Nephron progenitor cell (in vitro differentiated cells): ENCODE measurements around the gene LRG1.
"Not testable (repeated sequence)": the region's sequence is repeated elsewhere in the genome, so short reads cannot be mapped to it uniquely, and the experiment has no call there.

ENCODE experiments used
- DNase-seq: peaks from one replicate; pipeline ENCODE4 v3.0.0; 2021
- H3K27ac Mint-ChIP-seq: 2 replicates; pipeline ENCODE4 v1.8.0; 2021; ENCODE audit warnings: mild to moderate bottlenecking, moderate library complexity, mixed read lengths
- H3K27me3 Mint-ChIP-seq: 2 replicates; pipeline ENCODE4 v1.8.0; 2021; ENCODE audit warnings: mild to moderate bottlenecking, low read depth, mixed read lengths; ENCODE audit not compliant: poor library complexity
- H3K36me3 Mint-ChIP-seq: 2 replicates; pipeline ENCODE4 v1.8.0; 2021; ENCODE audit warnings: low read depth, mixed read lengths
- H3K4me1 Mint-ChIP-seq: 2 replicates; pipeline ENCODE4 v1.8.0; 2021; ENCODE audit warnings: mixed read lengths
- H3K4me3 Mint-ChIP-seq: 2 replicates; pipeline ENCODE4 v1.8.0; 2021; ENCODE audit warnings: mild to moderate bottlenecking, moderate library complexity, mixed read lengths
- H3K9me3 Mint-ChIP-seq: 2 replicates; pipeline ENCODE4 v1.8.0; 2021; ENCODE audit warnings: mild to moderate bottlenecking, moderate library complexity, mixed read lengths
- CTCF ChIP-seq: fragments of 200-600 bp; sonication (generic); IDR thresholded peaks from 2 replicates; pipeline ENCODE4 v1.5.0; 2021; ENCODE audit warnings: antibody characterized with exemption

LRG1 gene

GRCh38 chr19:4567584-4568071 is 27.8 kb upstream of the LRG1 start:
- Mint-ChIP-seq H3K27me3 (peaks cover 14% of the 10 kb centered on the region), H3K4me1 (peaks cover 19% of the 10 kb centered on the region)
- TF ChIP-seq CTCF: peak; percentile 84

GRCh38 chr19:4566402-4567051 is 26.7 kb upstream of the LRG1 start:
- H3K27ac Mint-ChIP-seq: no peak overlapping the region
- no peak for DNase-seq

More at GRCh38 chr19:4567584-4568071, 27.8 kb upstream of the LRG1 start:
- peak; percentile 84 for DNase-seq
- no peaks in the 10 kb centered on the region for H3K36me3 Mint-ChIP-seq
- H3K4me3 Mint-ChIP-seq: no peak overlapping the region
- no peaks in the 10 kb centered on the region for H3K9me3 Mint-ChIP-seq
- peak overlapping the region; percentile 34 for H3K27ac Mint-ChIP-seq

GRCh38 chr19:4563562-4563961 is 23.7 kb upstream of the LRG1 start:
- not testable (repeated sequence) for H3K4me3 Mint-ChIP-seq, H3K9me3 Mint-ChIP-seq, H3K27me3 Mint-ChIP-seq, H3K36me3 Mint-ChIP-seq, DNase-seq
- Mint-ChIP-seq H3K27ac (peak overlapping the region; percentile 72), H3K4me1 (peaks cover 16% of the 10 kb centered on the region)

More at GRCh38 chr19:4566402-4567051, 26.7 kb upstream of the LRG1 start:
- no peaks in the 10 kb centered on the region for H3K9me3 Mint-ChIP-seq
- no peaks in the 10 kb centered on the region for H3K36me3 Mint-ChIP-seq
- H3K4me1 Mint-ChIP-seq: peaks cover 24% of the 10 kb centered on the region
- peaks cover 13% of the 10 kb centered on the region for H3K27me3 Mint-ChIP-seq
- no peak overlapping the region for H3K4me3 Mint-ChIP-seq
- TF ChIP-seq CTCF: no peak

- not testable (repeated sequence) for H3K36me3 Mint-ChIP-seq, H3K4me3 Mint-ChIP-seq, H3K27me3 Mint-ChIP-seq, H3K4me1 Mint-ChIP-seq, DNase-seq, H3K9me3 Mint-ChIP-seq
- H3K27ac Mint-ChIP-seq: peak overlapping the region; percentile 80
These were observed 22.2 kb upstream of the LRG1 start for GRCh38 chr19:4562085-4562484.

- H3K27ac Mint-ChIP-seq: no peak within 1 kb of the TSS
These were observed 19.7 kb upstream of the LRG1 start, which contains the start of gene SEMA6B for GRCh38 chr19:4559569-4559968. Gene SEMA6B (minus strand): TSS chr19:4559684. CDS start chr19:4558457, 1,227 bp downstream.

GRCh38 chr19:4557971-4558941 is 18.4 kb upstream of the LRG1 start:
- peak; percentile 82 for DNase-seq
- peaks cover 25% of the 10 kb centered on the region for H3K36me3 Mint-ChIP-seq
- H3K4me1 Mint-ChIP-seq: peaks cover 5% of the 10 kb centered on the region
- no peak overlapping the region for H3K27ac Mint-ChIP-seq
- peak; percentile 100 for TF ChIP-seq CTCF
- H3K9me3 Mint-ChIP-seq: no peaks in the 10 kb centered on the region
- no peak overlapping the region for H3K4me3 Mint-ChIP-seq
- H3K27me3 Mint-ChIP-seq: peaks cover 8% of the 10 kb centered on the region

More at GRCh38 chr19:4559569-4559968, 19.7 kb upstream of the LRG1 start, which contains the start of gene SEMA6B:
- H3K36me3 Mint-ChIP-seq: peaks cover 11% of the 10 kb centered on the region
- DNase-seq: no peak
- TF ChIP-seq CTCF: no peak
- H3K27me3 Mint-ChIP-seq: peaks cover 11% of the 10 kb centered on the region
- peaks cover 8% of the 10 kb centered on the region for H3K4me1 Mint-ChIP-seq
- no peak within 1 kb of the TSS for H3K4me3 Mint-ChIP-seq
- no peaks in the 10 kb centered on the region for H3K9me3 Mint-ChIP-seq
